D721Med (cell line): ENCODE results near the gene SPOCK1.

Experiments
- DNase-seq: peaks from one replicate; pipeline ENCODE4 v3.0.0; 2011; ENCODE audit warnings: low spot score; ENCODE audit not compliant: insufficient read length
- FAIRE-seq: peaks from 2 replicates; lab custom pipeline; 2011; peaks lifted over from hg19 to GRCh38; lab: Jason Lieb, UNC
- CTCF ChIP-seq: IDR thresholded peaks from 2 replicates; pipeline ENCODE4 v1.5.1; 2012; ENCODE audit warnings: mild to moderate bottlenecking, control low read depth; ENCODE audit not compliant: insufficient read depth; ENCODE audit errors: missing control alignments

SPOCK1 gene

GRCh38 chr5:137486707-137487106 lies 12.4 kb downstream of the SPOCK1 start:
- DNase-seq (no peak), FAIRE-seq (no peak)
- no peak for TF ChIP-seq CTCF

- no peak for TF ChIP-seq CTCF
- DNase-seq (no peak), FAIRE-seq (no peak)
Observed at GRCh38 chr5:137481596-137481995, 17.5 kb downstream of the SPOCK1 start.

GRCh38 chr5:137478043-137478442 lies 21.1 kb downstream of the SPOCK1 start:
- DNase-seq (no peak), FAIRE-seq (no peak)
- no peak for TF ChIP-seq CTCF

GRCh38 chr5:137470921-137471220 lies 28.3 kb downstream of the SPOCK1 start:
- DNase-seq (no peak), FAIRE-seq (no peak)
- no peak for TF ChIP-seq CTCF

- TF ChIP-seq CTCF: no peak
- FAIRE-seq: no peak
- no peak for DNase-seq
Observed at GRCh38 chr5:137470111-137470920, 28.8 kb downstream of the SPOCK1 start.

GRCh38 chr5:137466889-137467288 lies 32.2 kb downstream of the SPOCK1 start:
- no peak for FAIRE-seq
- TF ChIP-seq CTCF: no peak
- DNase-seq: no peak

- TF ChIP-seq CTCF: no peak
- FAIRE-seq: no peak
- DNase-seq: no peak
Observed at GRCh38 chr5:137465930-137466329, 33.2 kb downstream of the SPOCK1 start.
